ENCODE data around the gene HIPK3. TPM values are rescaled to one million over a fixed set of nuclear protein-coding genes. Genes with fewer than 3 reads are reported as not detected.

The HIPK3 gene
- total and polyA plus RNA-seq, 10 of the 15 experiments (the other 5 are each of a cell fraction or from before 2014, with no cell fraction given), result 3.4 to 26.5 (median 13.6) TPM

GRCh38 chr11:33208150-33208549 is 49.0 kb upstream of the HIPK3 start:
- Histone ChIP-seq H3K9ac (ENCODE audit: control insufficient read depth, insufficient read depth, low read length) (no peak overlapping the region), H4K20me1 (ENCODE audit: control insufficient read depth, insufficient read depth) (no peaks in the 10 kb centered on the region), H3K4me1 (ENCODE audit: control insufficient read depth, insufficient read depth, low read length) (no peaks in the 10 kb centered on the region), H2AFZ (ENCODE audit: control insufficient read depth, low read depth, low read length) (no peak overlapping the region), H3K4me2 (ENCODE audit: control insufficient read depth, insufficient read depth) (no peak overlapping the region), H3K4me3 (no peak overlapping the region), H3K79me2 (ENCODE audit: control insufficient read depth, insufficient read depth, low read length) (no peaks in the 10 kb centered on the region), H3K9me3 (replicated peaks; ENCODE audit: control insufficient read depth, insufficient read depth, low read length) (no peaks in the 10 kb centered on the region), H3K36me3 (ENCODE audit: control insufficient read depth in 2 of 2, insufficient read depth in 2 of 2, low read length in 1 of 2) (no peaks in the 10 kb centered on the region), H3K27me3 (replicated peaks in 1 of 2; ENCODE audit: control insufficient read depth in 2 of 2, insufficient read depth in 2 of 2, low read length in 1 of 2) (no peaks in the 10 kb centered on the region), H3K27ac (ENCODE audit: control insufficient read depth, insufficient read depth) (no peak overlapping the region)
- no TSS peak for BruUV-seq (replicated peaks)
- SMC1A ChIA-PET (ENCODE audit: uncharacterized antibody, unreplicated experiment), result interaction anchor here (0.9 to 1.0 kb wide), 2 partner anchors 42 to 84 kb away, joined by 3 read pairs; no protein-coding TSS in a partner anchor
- POLR2A ChIA-PET, result interaction anchor here (0.7 kb wide), 1 partner anchor 523 kb away, joined by 3 read pairs; no protein-coding TSS in a partner anchor
- in situ Hi-C loops (cut with MboI) (no loop called here), intact Hi-C loops (cut with micrococcal nuclease; ENCODE audit: unreplicated experiment) (no loop called here)
- CTCF ChIA-PET, result interaction anchor here (1.4 to 1.6 kb wide), 2 partner anchors 13 to 120 kb away, joined by 3 read pairs; no protein-coding TSS in a partner anchor
- no peak for ATAC-seq
- DNase-seq (ENCODE audit: low read depth, low spot score), result no peak
- 42% methylated on average over 1 of the region's 1 CpG for WGBS (ENCODE audit: insufficient coverage, insufficient replicate concordance, low lambda C conversion rate, missing lambda C conversion rate)
- RAD21 ChIA-PET (ENCODE audit: unreplicated experiment), result no interaction called here
- TF ChIP-seq SREBF2 (IDR thresholded peaks at IDR 0.05; ENCODE audit: low read length) (no peak), EZH2 (IDR thresholded peaks at IDR 0.05; ENCODE audit: borderline replicate concordance, control insufficient read depth, low read depth, low read length) (no peak), FOS (IDR thresholded peaks at IDR 0.05; ENCODE audit: borderline replicate concordance, extremely low read depth, insufficient read length) (no peak), BACH1 (IDR thresholded peaks at IDR 0.05; ENCODE audit: borderline replicate concordance) (no peak), ASH2L (IDR thresholded peaks at IDR 0.05; ENCODE audit: borderline replicate concordance, low read depth) (no peak), NFXL1 (IDR thresholded peaks at IDR 0.05; ENCODE audit: borderline replicate concordance) (no peak)
- FAIRE-seq, result no peak

GRCh38 chr11:33211153-33211552 is 46.0 kb upstream of the HIPK3 start:
- ATAC-seq (no peak), DNase-seq (ENCODE audit: low read depth, low spot score) (no peak), FAIRE-seq (no peak)
- Histone ChIP-seq H3K9ac (ENCODE audit: control insufficient read depth, insufficient read depth, low read length) (no peak overlapping the region), H3K4me3 (no peak overlapping the region), H3K27ac (ENCODE audit: control insufficient read depth, insufficient read depth) (no peak overlapping the region), H3K79me2 (ENCODE audit: control insufficient read depth, insufficient read depth, low read length) (no peaks in the 10 kb centered on the region), H3K27me3 (replicated peaks in 1 of 2; ENCODE audit: control insufficient read depth in 2 of 2, insufficient read depth in 2 of 2, low read length in 1 of 2) (no peaks in the 10 kb centered on the region), H3K4me1 (ENCODE audit: control insufficient read depth, insufficient read depth, low read length) (no peaks in the 10 kb centered on the region), H3K36me3 (ENCODE audit: control insufficient read depth in 2 of 2, insufficient read depth in 2 of 2, low read length in 1 of 2) (no peaks in the 10 kb centered on the region), H3K4me2 (ENCODE audit: control insufficient read depth, insufficient read depth) (no peak overlapping the region), H4K20me1 (ENCODE audit: control insufficient read depth, insufficient read depth) (no peaks in the 10 kb centered on the region), H3K9me3 (replicated peaks; ENCODE audit: control insufficient read depth, insufficient read depth, low read length) (no peaks in the 10 kb centered on the region), H2AFZ (ENCODE audit: control insufficient read depth, low read depth, low read length) (no peak overlapping the region)
- intact Hi-C loops (cut with micrococcal nuclease; ENCODE audit: unreplicated experiment) (no loop called here), in situ Hi-C loops (cut with MboI) (no loop called here)
- no TSS peak for BruUV-seq (replicated peaks)
- 66% methylated on average over 3 of the region's 3 CpGs for WGBS (ENCODE audit: insufficient coverage, insufficient replicate concordance, low lambda C conversion rate, missing lambda C conversion rate)
- ChIA-PET POLR2A (no interaction called here), CTCF (no interaction called here), RAD21 (ENCODE audit: unreplicated experiment) (no interaction called here), SMC1A (ENCODE audit: uncharacterized antibody, unreplicated experiment) (interaction anchor here (0.6 kb wide), 1 partner anchor 777 kb away, joined by 3 read pairs; no protein-coding TSS in a partner anchor)
- TF ChIP-seq CEBPZ (IDR thresholded peaks at IDR 0.05; ENCODE audit: low read depth, low read length) (no peak), SMARCA5 (IDR thresholded peaks at IDR 0.05) (no peak), HDAC6 (IDR thresholded peaks at IDR 0.05; ENCODE audit: unreplicated experiment) (no peak), RCOR1 (conservative IDR thresholded peaks at IDR 0.05; ENCODE audit: low read depth, low read length) (no peak), NFIC (IDR thresholded peaks at IDR 0.05; ENCODE audit: low read depth, low read length) (no peak), LARP7 (IDR thresholded peaks at IDR 0.05) (no peak), EGR1 (IDR thresholded peaks at IDR 0.05; ENCODE audit: borderline replicate concordance in 1 of 2, low read depth in 2 of 2, low read length in 2 of 2) (no peak), ZNF274 (IDR thresholded peaks at IDR 0.05; ENCODE audit: insufficient read depth, insufficient read length) (no peak), KDM1A (IDR thresholded peaks at IDR 0.05; ENCODE audit: borderline replicate concordance) (no peak), TCF3 (IDR thresholded peaks at IDR 0.05; ENCODE audit: borderline replicate concordance, insufficient read depth, low read depth, low read length) (no peak), TAF1 (IDR thresholded peaks at IDR 0.05; ENCODE audit: borderline replicate concordance, low read depth, low read length) (no peak)
